Prostate gland (tissue), 2 donors: ENCODE results near the gene CARMIL1. TPM values are rescaled to one million over a fixed set of nuclear protein-coding genes. Genes with fewer than 3 reads are reported as not detected.
A peak's percentile ranks its signal among the peaks of the same experiment; 100 is the strongest.

Experiments used
- DNase-seq: peaks from one replicate; pipeline ENCODE4 v3.0.0-alpha.2; 2019; ENCODE audit warnings: low spot score
- H3K27ac ChIP-seq, 2 donors: fragments of 200-600 bp; sonication (generic); 2 replicates each; pipeline ENCODE4 v1.5.1; 2017 to 2019
- H3K27me3 ChIP-seq: fragments of 200-600 bp; sonication (generic); replicated peaks from 2 replicates; pipeline ENCODE4 v1.5.1; 2019; ENCODE audit not compliant: insufficient read depth
- H3K36me3 ChIP-seq, 2 donors: fragments of 200-600 bp; sonication (generic); 1 replicate in 1 of 2; 2 replicates in 1 of 2; pipeline versions ENCODE4 v1.5.1 to v1.8.1; 2017 to 2019
- H3K4me1 ChIP-seq: fragments of 200-600 bp; sonication (generic); replicated peaks from 2 replicates; pipeline ENCODE4 v1.5.1; 2019
- H3K4me3 ChIP-seq, 2 donors: fragments of 200-600 bp; sonication (generic); 2 replicates each; pipeline ENCODE4 v1.5.1; 2017 to 2019
- H3K9me3 ChIP-seq: fragments of 200-600 bp; sonication (generic); 2 replicates; pipeline ENCODE4 v1.5.1; 2017
- POLR2A ChIP-seq: fragments of 450-650 bp; IDR thresholded peaks from one replicate; pipeline ENCODE4 v1.6.1; 2016; ENCODE audit warnings: antibody characterized with exemption, mild to moderate bottlenecking
- POLR2AphosphoS5 ChIP-seq: sonication (generic); formaldehyde crosslinking; IDR thresholded peaks from one replicate; pipeline ENCODE4 v1.6.1; 2017; ENCODE audit warnings: antibody characterized with exemption
- WGBS: methylation state at CpG from one replicate; pipeline ENCODE4 v1.1.5; 2018; 5-methylcytosine and 5-hydroxymethylcytosine counted together
- intact Hi-C: fragments of 100-400 bp; cut with DNase I; formaldehyde crosslinking; loops from one replicate; pipeline ENCODE4 v1.14.2; 2022
- total RNA-seq, 2 donors: library from RNA; depleted of rRNA; stranded (reverse); fragments of >200 nt; gene quantifications; one replicate each; pipeline ENCODE4 v1.1.0, GENCODE V29; 2016
- TF ChIP-seq, protein P1 (sequence below), 4 experiments: fragments of 200-600 bp in 2 of 4; fragments of 450-650 bp in 2 of 4; sonication (generic) in 2 of 4; IDR thresholded peaks; 1 replicate in 3 of 4; 2 replicates in 1 of 4; pipeline ENCODE4 v1.5.1; 2016 to 2019; ENCODE audit warnings: antibody characterized with exemption in 4 of 4, mild to moderate bottlenecking in 2 of 4, moderate library complexity in 2 of 4

CARMIL1 gene
- total RNA-seq, 2 donors from 2014 or later: 12.9 to 71.7 TPM

DNA sequence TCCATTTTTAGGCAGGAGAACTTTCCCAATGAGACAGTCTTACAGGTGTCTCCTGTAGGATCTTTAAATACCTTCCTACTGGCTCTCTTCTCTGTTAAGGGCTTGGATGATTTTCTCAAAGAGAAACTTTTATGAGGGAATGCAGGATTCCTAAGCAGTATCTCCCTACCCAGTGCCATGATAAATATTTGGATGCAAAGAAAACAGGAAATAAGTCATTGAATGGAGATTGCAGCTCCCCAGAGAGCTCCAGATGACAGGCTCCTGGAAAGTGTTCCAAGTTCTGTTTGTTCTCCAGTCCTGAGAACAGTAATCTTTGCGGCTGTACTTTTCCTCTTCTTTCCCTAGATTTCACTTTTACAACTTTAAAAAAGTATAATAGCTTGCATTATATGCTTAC lies 370.4 kb downstream of the CARMIL1 start:
- WGBS: 19% methylated on average over 1 of the region's 1 CpG
- TF ChIP-seq POLR2AphosphoS5 (no peak), POLR2A (no peak)
- TF ChIP-seq, protein P1, sequence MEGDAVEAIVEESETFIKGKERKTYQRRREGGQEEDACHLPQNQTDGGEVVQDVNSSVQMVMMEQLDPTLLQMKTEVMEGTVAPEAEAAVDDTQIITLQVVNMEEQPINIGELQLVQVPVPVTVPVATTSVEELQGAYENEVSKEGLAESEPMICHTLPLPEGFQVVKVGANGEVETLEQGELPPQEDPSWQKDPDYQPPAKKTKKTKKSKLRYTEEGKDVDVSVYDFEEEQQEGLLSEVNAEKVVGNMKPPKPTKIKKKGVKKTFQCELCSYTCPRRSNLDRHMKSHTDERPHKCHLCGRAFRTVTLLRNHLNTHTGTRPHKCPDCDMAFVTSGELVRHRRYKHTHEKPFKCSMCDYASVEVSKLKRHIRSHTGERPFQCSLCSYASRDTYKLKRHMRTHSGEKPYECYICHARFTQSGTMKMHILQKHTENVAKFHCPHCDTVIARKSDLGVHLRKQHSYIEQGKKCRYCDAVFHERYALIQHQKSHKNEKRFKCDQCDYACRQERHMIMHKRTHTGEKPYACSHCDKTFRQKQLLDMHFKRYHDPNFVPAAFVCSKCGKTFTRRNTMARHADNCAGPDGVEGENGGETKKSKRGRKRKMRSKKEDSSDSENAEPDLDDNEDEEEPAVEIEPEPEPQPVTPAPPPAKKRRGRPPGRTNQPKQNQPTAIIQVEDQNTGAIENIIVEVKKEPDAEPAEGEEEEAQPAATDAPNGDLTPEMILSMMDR (IDR thresholded peaks at IDR 0.05): no peak
- intact Hi-C loops: no loop called here
- Histone ChIP-seq H3K9me3 (no peaks in the 10 kb centered on the region), H3K27me3 (no peaks in the 10 kb centered on the region), H3K36me3 (no peaks in the 10 kb centered on the region), H3K27ac (no peak overlapping the region), H3K4me1 (no peaks in the 10 kb centered on the region), H3K4me3 (no peak overlapping the region)
- DNase-seq: no peak

DNA sequence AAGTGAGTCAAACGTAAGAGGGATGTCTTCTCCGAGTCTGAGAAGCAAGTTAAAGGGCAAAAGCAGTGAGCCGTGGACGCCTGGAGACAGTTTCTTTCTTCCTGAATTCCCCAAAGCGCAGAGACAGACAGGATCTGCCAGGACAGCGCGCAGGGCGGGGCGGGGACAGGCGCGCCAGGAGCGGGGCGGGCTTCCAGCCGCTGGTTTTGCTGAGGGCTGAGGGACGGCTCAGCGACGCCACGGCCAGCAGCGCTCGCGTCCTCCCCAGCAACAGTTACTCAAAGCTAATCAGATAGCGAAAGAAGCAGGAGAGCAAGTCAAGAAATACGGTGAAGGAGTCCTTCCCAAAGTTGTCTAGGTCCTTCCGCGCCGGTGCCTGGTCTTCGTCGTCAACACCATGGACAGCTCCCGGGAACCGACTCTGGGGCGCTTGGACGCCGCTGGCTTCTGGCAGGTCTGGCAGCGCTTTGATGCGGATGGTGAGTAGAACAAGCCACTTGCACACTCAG lies 372.9 kb downstream of the CARMIL1 start, which contains the start of gene SCGN:
Gene SCGN (plus strand): TSS at position 209 of the 509 bp plus-strand sequence. CDS start 189 bp downstream, at position 398.
- Histone ChIP-seq H3K27me3 (no peaks in the 10 kb centered on the region), H3K9me3 (no peaks in the 10 kb centered on the region), H3K27ac (no peak within 1 kb of the TSS), H3K4me3 (peak within 1 kb of the TSS in 1 of 2 donors; percentile 19), H3K36me3 (no peaks in the 10 kb centered on the region), H3K4me1 (no peaks in the 10 kb centered on the region)
- intact Hi-C loops: no loop called here
- TF ChIP-seq POLR2AphosphoS5 (no peak), POLR2A (no peak)
- TF ChIP-seq, protein P1 (IDR thresholded peaks at IDR 0.05): no peak
- WGBS: 4% methylated on average over 35 of the region's 35 CpGs
- peak; percentile 48 for DNase-seq

DNA sequence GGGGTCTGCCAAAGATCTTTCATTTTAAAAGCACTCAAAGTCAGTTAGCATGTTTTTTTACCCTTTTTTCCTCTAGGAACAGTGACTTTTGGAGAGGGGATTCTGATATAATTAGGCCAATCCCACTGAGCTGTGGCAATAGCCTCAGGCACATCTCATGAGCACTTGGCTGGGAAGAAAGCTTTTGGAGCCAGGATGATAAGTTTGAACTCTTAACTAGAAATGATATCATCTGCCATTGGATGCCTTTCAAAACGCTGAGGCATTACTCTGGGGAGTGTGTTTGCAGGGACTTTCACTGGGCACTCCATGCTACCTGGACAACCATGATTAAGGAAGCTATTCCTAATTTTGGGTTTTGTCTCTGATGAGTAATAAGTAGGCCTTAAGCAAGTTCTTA lies 376.5 kb downstream of the CARMIL1 start:
- no peak for DNase-seq
- Histone ChIP-seq H3K27ac (no peak overlapping the region), H3K27me3 (no peaks in the 10 kb centered on the region), H3K9me3 (no peaks in the 10 kb centered on the region), H3K36me3 (no peaks in the 10 kb centered on the region), H3K4me3 (no peak overlapping the region), H3K4me1 (no peaks in the 10 kb centered on the region)
- TF ChIP-seq POLR2A: no peak
- TF ChIP-seq POLR2AphosphoS5: no peak
- TF ChIP-seq, protein P1 (IDR thresholded peaks at IDR 0.05): no peak
- 13% methylated on average over 1 of the region's 1 CpG for WGBS
- intact Hi-C loops: no loop called here

DNA sequence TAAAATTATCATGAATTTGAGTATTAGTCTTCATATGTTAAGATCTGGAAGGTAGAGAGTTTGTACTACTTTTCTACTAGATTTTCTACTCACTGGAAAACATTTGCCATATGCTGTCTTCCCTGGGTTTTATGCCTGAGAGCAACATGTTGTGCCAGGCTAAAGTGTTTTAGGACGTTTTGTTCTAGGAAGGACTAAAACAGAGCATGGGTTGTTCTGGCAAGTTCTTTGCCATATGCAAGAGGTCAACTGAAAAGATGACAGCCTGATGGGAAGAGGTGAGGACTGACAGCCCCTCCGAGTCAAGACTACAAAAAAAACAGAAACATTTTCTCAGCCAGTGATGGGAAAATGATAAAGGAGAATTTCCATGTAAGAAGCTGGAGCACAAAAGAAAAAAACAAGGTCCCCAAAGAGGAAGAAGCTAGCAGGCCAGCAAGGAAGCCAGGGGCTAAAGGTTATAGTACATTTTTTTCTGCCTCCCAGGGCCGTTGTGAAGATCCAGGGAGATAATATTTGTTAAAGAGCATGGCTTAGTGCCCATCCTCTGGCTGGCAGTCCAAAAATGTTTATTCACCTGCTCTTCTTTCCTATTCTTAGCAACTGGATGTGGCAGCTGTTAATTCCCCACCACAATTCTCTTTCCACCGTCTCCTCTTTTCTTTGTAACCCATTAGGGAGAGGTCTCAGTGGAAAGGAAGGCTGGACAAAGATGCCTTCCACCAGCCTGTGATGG lies 380.6 kb downstream of the CARMIL1 start:
- Histone ChIP-seq H3K27ac (no peak overlapping the region), H3K36me3 (no peaks in the 10 kb centered on the region), H3K4me1 (no peaks in the 10 kb centered on the region), H3K9me3 (no peaks in the 10 kb centered on the region), H3K4me3 (no peak overlapping the region), H3K27me3 (no peaks in the 10 kb centered on the region)
- intact Hi-C loops: no loop called here
- no peak for DNase-seq
- TF ChIP-seq POLR2A (no peak), POLR2AphosphoS5 (no peak)
- TF ChIP-seq, protein P1 (IDR thresholded peaks at IDR 0.05): no peak
- WGBS: 9% methylated on average over 4 of the region's 4 CpGs

DNA sequence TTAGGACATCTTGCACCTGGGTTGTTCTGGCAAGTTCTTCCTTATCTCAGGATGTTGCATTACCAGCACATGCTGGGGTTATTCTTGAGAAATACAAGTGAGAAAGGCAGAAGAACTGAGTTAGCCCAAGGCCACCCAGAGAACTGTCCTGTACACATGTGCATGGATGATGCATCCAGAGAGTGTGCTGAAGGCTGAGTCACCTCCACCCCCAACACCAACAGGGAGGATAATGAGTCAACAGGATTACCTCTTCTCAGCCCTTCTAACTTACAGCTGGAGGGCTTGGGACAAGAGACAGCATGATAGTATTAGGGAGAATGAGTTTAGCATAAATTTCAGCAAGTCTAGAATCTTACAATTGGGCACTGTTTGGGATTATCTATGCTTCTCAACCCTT lies 381.3 kb downstream of the CARMIL1 start:
- TF ChIP-seq, protein P1 (IDR thresholded peaks at IDR 0.05): no peak
- TF ChIP-seq POLR2AphosphoS5 (no peak), POLR2A (no peak)
- H3K9me3 ChIP-seq: no peaks in the 10 kb centered on the region
- H3K27me3 ChIP-seq: no peaks in the 10 kb centered on the region
- DNase-seq: no peak
- intact Hi-C loops: no loop called here
- no peak overlapping the region for H3K27ac ChIP-seq
- no peak overlapping the region for H3K4me3 ChIP-seq
- no peaks in the 10 kb centered on the region for H3K4me1 ChIP-seq
- H3K36me3 ChIP-seq: no peaks in the 10 kb centered on the region
